Activated CD4-positive, CD25-positive, alpha-beta regulatory T cell treated with anti-CD3 and anti-CD28 coated beads, Interleukin-2, amount 50 U/mL, for 72 hours (primary cell): ENCODE measurements around the gene GAS7.

Experiments used
- DNase-seq: peaks from one replicate; pipeline ENCODE4 v3.0.0; 2021

GAS7 gene

DNA sequence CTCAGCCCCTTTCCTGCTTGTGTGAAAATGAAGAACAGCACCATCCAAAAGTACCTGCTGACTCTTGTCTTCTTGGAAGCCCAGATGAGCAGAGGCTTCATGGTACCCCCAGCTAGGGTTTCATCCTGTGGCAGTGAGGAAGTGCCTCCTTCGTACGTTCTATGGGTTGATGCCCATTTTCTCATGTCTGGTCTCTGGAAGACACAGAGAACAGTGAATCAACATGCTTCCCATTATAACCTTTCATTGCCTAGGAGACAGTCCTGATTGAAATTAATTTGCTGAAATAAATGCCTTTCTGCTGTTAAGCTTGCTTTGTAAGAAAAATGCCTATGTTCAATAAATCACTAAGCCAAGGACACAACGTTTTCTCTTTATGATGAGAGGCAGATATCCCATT, 329.9 kb downstream of the GAS7 start:
- no peak for DNase-seq

GRCh38 chr17:9865586-9865985, 332.8 kb downstream of the GAS7 start:
- DNase-seq: no peak

DNA sequence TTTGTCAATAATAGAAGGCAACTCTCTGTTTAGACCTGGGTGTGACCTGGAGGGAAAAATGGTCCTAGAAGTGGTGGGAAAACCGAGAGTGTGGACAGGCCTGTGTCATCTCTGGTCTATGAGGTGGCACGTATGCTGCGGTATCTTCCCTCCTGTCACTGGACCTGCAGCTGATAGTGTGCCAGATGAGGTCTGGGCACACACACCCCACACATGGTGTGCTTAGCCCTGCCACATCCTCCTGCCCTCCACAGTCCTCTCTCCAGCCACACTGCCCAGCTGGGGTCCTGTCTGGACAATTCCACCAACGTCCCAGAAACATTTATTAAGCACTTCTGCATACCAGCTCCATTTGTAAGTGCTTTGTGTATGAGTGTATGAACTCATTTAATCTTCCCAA, 335.5 kb downstream of the GAS7 start:
- no peak for DNase-seq

DNA sequence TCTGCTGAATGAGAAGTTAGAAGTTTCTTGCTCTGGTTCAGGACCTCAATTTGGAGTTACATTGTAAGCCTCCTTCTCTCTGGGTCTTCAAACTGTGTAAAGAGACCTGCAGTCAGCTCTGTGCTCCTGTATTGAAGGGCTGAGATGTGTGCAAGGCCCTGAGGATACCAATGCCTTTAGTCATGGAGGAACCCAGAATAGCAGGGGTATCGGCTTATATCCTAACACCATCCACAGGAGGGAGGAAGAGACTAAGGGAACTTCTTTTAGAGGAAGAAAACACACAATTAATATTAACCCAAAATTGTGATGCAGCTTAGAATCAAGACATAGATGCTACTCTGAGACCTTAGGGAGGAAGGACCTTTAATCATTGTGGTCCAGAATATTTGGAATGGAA, 336.2 kb downstream of the GAS7 start:
- DNase-seq: no peak

- no peak for DNase-seq
Observed at GRCh38 chr17:9860851-9861250, 337.6 kb downstream of the GAS7 start.
